ENCODE measurements around the gene LPCAT3.
A peak's percentile ranks its signal among the peaks of the same experiment; 100 is the strongest.

Gene LPCAT3

GRCh38 chr12:6950811-6951540, 67.3 kb downstream of the LPCAT3 start, which contains the start of gene PTPN6:
Gene PTPN6, plus strand, starts transcription at chr12:6951356. Its CDS starts 157 bp downstream, at chr12:6951513.
- Histone ChIP-seq H3K4me3 (ENCODE audit: low read length) (peak within 1 kb of the TSS; percentile 73), H3K4me2 (ENCODE audit: low read length) (peak within 1 kb of the TSS; percentile 98), H3K36me3 (ENCODE audit: control insufficient read depth, low read length) (no peaks in the 10 kb centered on the region), H3K9me3 (ENCODE audit: control insufficient read depth, insufficient read depth, low read length) (no peaks in the 10 kb centered on the region), H3K27me3 (ENCODE audit: control insufficient read depth, low read length) (peaks cover 54% of the 10 kb centered on the region), H3K79me2 (ENCODE audit: control insufficient read depth, low read length) (no peaks in the 10 kb centered on the region), H3K4me1 (ENCODE audit: control insufficient read depth, low read length) (peaks cover 79% of the 10 kb centered on the region), H3K27ac (ENCODE audit: low read depth, low read length) (peak within 1 kb of the TSS; percentile 16; the same call in 1 of the 2 replicates), H3K9me2 (replicated peaks; ENCODE audit: control insufficient read depth, low read length) (no peaks in the 10 kb centered on the region), H4K20me1 (ENCODE audit: control insufficient read depth, insufficient read depth, low read depth, low read length) (peaks cover 10% of the 10 kb centered on the region; the same call in 1 of the 2 replicates), H3F3A (ENCODE audit: control insufficient read depth, insufficient read depth) (peaks cover 5% of the 10 kb centered on the region)
- no peak for TF ChIP-seq CTCF (IDR thresholded peaks at IDR 0.05; ENCODE audit: low read depth, low read length, poor library complexity, severe bottlenecking)
- TF ChIP-seq EZH2phosphoT487 (IDR thresholded peaks at IDR 0.05; ENCODE audit: borderline replicate concordance, low read length): no peak

DNA sequence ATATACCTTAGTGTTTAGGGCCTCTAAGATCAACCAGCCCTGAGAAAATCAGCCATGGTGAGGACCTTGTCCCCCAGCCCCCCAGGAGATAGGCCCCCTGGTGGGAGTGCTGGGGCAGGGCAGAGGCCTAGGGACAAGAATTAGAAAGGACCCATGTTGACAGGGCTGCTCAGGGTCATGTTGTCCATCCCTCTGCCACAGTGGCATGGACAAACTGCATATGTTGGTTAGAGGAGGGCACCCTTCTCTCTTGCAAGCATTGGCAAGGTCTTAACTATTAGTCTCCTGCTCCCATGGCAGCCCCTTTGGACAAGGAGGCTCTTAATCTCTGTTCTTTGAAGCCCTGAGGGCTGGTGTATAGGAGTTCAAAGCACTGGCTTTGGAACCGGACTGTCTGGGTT, 67.9 kb downstream of the LPCAT3 start:
- H3K27me3 ChIP-seq (ENCODE audit: control insufficient read depth, low read length): peaks cover 48% of the 10 kb centered on the region
- no peaks in the 10 kb centered on the region for H3K36me3 ChIP-seq (ENCODE audit: control insufficient read depth, low read length)
- H3K9me2 ChIP-seq (replicated peaks; ENCODE audit: control insufficient read depth, low read length): no peaks in the 10 kb centered on the region
- H4K20me1 ChIP-seq (ENCODE audit: control insufficient read depth, insufficient read depth, low read depth, low read length): peaks cover 10% of the 10 kb centered on the region; the same call in 1 of the 2 replicates
- peaks cover 5% of the 10 kb centered on the region for H3F3A ChIP-seq (ENCODE audit: control insufficient read depth, insufficient read depth)
- peaks cover 83% of the 10 kb centered on the region for H3K4me1 ChIP-seq (ENCODE audit: control insufficient read depth, low read length)
- H3K4me3 ChIP-seq (ENCODE audit: low read length): peak overlapping the region; percentile 73
- H3K4me2 ChIP-seq (ENCODE audit: low read length): peak overlapping the region; percentile 98
- no peaks in the 10 kb centered on the region for H3K9me3 ChIP-seq (ENCODE audit: control insufficient read depth, insufficient read depth, low read length)
- TF ChIP-seq EZH2phosphoT487 (IDR thresholded peaks at IDR 0.05; ENCODE audit: borderline replicate concordance, low read length): no peak
- TF ChIP-seq CTCF (IDR thresholded peaks at IDR 0.05; ENCODE audit: low read depth, low read length, poor library complexity, severe bottlenecking): peak; percentile 85
- no peaks in the 10 kb centered on the region for H3K79me2 ChIP-seq (ENCODE audit: control insufficient read depth, low read length)
- 0 out of 2 replicates have a peak overlapping the region, but pooled peaks have one; percentile 16 for H3K27ac ChIP-seq (ENCODE audit: low read depth, low read length)

- Histone ChIP-seq H3K4me3 (ENCODE audit: low read length) (no peak overlapping the region), H3K4me2 (ENCODE audit: low read length) (no peak overlapping the region), H3F3A (ENCODE audit: control insufficient read depth, insufficient read depth) (peaks cover 9% of the 10 kb centered on the region), H3K4me1 (ENCODE audit: control insufficient read depth, low read length) (peaks cover 84% of the 10 kb centered on the region), H3K27me3 (ENCODE audit: control insufficient read depth, low read length) (peaks cover 36% of the 10 kb centered on the region), H3K9me3 (ENCODE audit: control insufficient read depth, insufficient read depth, low read length) (no peaks in the 10 kb centered on the region), H3K9me2 (replicated peaks; ENCODE audit: control insufficient read depth, low read length) (no peaks in the 10 kb centered on the region), H4K20me1 (ENCODE audit: control insufficient read depth, insufficient read depth, low read depth, low read length) (peaks cover 10% of the 10 kb centered on the region; the same call in 1 of the 2 replicates), H3K27ac (ENCODE audit: low read depth, low read length) (no peak overlapping the region), H3K36me3 (ENCODE audit: control insufficient read depth, low read length) (no peaks in the 10 kb centered on the region), H3K79me2 (ENCODE audit: control insufficient read depth, low read length) (no peaks in the 10 kb centered on the region)
- TF ChIP-seq CTCF (IDR thresholded peaks at IDR 0.05; ENCODE audit: low read depth, low read length, poor library complexity, severe bottlenecking) (peak; percentile 44), EZH2phosphoT487 (IDR thresholded peaks at IDR 0.05; ENCODE audit: borderline replicate concordance, low read length) (no peak)
Measured at GRCh38 chr12:6948873-6949594, 69.2 kb downstream of the LPCAT3 start.

All from DOHH2 (cell line).